Stimulated activated CD8-positive, alpha-beta memory T cell treated with anti-CD3 and anti-CD28 coated beads, Interleukin-7, amount 100 ng/mL, for 1 hour (primary cell): Measurements from ENCODE around the gene THOC7.
A peak's percentile ranks its signal among the peaks of the same experiment; 100 is the strongest.

ENCODE experiments used
- DNase-seq, 2 donors: peaks; one replicate each; pipeline ENCODE4 v3.0.0-alpha.2; 2020; ENCODE audit warnings: low read depth in 2 of 2

THOC7 gene

GRCh38 chr3:63863150-63864007 is at the start of gene THOC7, which contains the start of gene ATXN7:
TSS of gene THOC7 (minus strand) at chr3:63863805. CDS start at chr3:63863790, 15 bp downstream.
TSS of gene ATXN7 (plus strand) at chr3:63863867. CDS start at chr3:63912599, 48,732 bp downstream.
- DNase-seq = peak; percentile 41 to 48

DNA sequence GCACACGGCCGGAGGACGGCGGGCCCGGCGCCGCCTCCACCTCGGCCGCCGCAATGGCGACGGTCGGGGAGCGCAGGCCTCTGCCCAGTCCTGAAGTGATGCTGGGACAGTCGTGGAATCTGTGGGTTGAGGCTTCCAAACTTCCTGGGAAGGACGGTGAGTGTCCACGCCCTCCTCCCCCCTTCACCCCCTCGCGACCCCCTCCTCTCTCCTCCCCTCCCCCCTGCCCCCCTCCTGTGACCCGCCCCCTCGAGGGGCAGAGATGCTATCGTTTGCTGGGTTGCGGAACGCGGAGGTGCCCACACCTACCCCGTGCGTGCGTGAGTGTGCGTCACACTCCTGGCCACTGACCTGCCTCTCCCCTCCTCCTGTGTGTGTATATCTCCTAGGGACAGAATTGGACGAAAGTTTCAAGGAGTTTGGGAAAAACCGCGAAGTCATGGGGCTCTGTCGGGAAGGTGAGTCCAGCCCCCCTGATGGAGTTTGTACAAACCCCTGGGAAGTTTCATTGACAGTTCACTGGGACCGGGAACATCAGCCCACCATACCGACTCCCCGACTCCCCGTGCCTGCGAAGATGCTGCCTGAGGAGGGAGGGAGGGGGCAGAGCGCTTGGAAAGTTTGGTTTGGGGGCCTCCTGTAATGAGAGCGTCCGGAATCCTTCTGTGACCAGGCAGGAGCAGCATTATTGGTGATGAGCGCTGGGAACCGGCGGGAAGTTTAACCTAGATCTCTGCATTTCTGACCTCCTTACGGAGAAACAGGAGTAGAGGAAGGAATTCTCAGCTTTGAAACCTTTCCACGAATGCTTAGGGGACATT is 49.4 kb upstream of the THOC7 start:
- DNase-seq = peak in 1 of 2 donors; percentile 7

DNA sequence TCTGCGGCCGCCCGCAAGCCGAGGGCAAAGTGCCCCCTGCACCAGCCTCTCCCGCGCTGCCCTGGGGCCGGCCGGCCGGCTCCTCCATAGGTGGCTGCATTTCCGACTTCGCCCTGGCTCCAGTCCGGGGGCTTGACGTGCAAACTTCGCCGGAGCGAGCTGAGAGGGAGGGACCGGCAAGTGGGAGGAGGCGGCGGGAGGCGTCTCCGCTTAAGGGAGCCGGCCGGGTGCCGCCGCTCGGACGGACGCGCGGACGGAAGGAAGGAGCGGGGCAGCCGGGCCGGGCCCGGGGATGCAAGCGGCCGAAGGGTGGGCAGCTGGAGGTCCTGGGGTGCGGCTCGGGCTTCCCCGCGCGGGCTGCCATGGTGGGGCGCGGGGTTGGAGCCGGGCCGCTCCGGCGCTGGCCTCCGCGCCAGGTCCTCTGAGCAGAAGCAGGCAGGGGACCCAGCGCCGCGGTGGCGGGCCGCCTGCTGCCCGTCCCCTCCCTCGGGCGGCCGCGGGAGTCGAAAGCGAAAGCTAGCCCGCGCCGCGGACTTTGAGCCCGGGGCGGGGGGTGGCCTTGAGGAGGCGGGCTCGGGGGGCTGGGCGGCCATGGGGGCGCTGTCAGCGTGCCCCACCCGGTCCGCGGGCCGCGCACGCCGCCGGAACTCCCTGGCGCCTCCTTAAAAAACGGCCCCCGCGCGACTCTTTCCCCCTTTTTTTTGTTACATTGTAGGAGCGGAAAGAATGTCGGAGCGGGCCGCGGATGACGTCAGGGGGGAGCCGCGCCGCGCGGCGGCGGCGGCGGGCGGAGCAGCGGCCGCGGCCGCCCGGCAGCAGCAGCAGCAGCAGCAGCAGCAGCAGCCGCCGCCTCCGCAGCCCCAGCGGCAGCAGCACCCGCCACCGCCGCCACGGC is 48.5 kb upstream of the THOC7 start, which contains the start of gene SCAANT1:
Gene SCAANT1 (minus strand): TSS at position 511 of the 895 bp plus-strand sequence.
- DNase-seq = peak; percentile 62 to 72

DNA sequence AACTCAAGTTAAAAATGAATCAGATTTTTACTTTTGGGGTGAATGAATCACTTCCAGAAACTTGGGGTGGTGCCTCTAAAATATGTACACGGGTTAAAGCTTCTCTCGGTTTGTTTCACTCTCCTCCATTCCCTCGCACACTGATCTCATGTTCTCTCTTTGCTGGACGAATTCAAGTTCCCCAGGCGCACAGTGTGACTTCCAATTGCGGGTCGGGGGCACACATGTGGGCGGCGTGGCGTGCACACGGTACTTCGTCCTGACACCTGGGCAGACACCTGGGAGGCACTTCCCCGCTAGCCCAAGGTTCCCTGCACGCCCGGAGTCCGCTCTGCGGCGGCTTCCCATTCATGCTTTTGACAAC is 47.9 kb upstream of the THOC7 start:
- DNase-seq = no peak

- DNase-seq = no peak
Measured at GRCh38 chr3:63910891-63911290, 47.3 kb upstream of the THOC7 start.

- DNase-seq = no peak
Measured at GRCh38 chr3:63910001-63910400, 46.4 kb upstream of the THOC7 start.

DNA sequence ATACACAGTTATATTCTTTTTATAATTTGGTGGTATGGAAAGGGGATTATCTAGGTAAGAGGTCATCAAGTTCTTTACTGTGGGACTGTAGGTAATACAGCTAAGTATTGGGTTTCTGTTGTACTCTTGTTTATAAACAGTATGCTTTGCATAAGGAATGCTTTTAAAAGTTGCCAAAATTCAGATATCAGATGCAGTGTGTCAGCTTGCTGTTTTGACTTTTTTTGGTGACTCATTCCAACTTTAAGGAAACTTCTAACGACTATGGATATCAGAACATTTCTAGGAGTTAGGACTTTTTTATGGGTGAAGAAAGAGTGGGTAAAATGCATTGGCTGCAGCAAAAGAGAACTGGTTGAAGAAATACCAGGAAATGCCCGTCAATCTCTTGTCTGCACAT is 45.8 kb upstream of the THOC7 start:
- DNase-seq = no peak

DNA sequence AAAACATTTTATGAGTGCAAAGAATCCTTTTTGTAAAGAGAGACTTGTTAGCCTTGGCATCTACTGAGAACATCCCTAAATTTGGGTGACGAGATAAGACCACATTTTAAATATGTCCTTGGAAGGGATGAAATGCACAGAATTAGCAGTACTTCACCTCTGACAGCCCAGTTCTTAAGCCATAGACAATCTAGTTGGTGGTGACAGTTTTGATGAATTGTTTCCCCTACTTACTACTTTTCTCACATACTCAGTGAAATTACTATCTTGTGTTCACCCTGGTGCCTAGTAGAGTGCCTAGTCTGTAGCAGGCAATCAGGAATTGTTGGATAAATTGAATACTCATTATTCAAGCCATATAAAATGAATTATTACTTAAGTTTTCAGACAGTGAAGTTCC is 45.2 kb upstream of the THOC7 start:
- no peak for DNase-seq

DNA sequence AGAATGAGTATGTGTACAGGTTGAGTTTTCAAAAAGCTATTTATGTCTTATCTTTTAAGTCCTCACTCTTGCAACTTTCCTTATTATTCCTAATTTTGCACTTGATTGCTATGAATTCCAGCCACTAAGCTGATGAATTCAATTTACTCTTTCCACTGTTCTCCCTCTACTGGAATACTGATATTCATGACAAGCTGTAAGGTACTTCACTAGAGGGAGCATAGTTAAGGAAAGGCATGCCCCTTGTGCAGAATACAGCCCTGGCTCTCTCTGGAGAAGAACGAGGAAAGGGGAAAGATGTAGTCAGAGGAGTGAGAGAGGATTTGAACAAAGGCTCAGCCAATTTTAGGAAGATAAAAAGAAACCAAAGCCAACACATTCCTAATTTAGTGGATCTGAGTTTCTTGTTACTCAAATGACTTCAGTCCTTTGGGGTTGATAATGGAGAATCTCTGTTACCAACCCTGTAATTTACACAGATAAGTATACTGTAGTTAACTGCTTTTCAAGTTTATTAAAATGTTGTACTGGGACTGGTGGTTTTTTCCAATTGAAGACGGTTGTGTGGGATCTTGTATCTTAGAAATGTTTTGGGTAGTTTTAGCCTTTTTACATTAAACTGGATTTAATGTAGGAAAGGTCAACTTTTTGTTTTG is 44.6 kb upstream of the THOC7 start:
- DNase-seq = no peak

- DNase-seq = no peak
Measured at GRCh38 chr3:63905731-63906620, 42.4 kb upstream of the THOC7 start.

- DNase-seq = no peak
Measured at GRCh38 chr3:63900459-63900858, 36.9 kb upstream of the THOC7 start.

- no peak for DNase-seq
Measured at GRCh38 chr3:63900010-63900409, 36.4 kb upstream of the THOC7 start.

DNA sequence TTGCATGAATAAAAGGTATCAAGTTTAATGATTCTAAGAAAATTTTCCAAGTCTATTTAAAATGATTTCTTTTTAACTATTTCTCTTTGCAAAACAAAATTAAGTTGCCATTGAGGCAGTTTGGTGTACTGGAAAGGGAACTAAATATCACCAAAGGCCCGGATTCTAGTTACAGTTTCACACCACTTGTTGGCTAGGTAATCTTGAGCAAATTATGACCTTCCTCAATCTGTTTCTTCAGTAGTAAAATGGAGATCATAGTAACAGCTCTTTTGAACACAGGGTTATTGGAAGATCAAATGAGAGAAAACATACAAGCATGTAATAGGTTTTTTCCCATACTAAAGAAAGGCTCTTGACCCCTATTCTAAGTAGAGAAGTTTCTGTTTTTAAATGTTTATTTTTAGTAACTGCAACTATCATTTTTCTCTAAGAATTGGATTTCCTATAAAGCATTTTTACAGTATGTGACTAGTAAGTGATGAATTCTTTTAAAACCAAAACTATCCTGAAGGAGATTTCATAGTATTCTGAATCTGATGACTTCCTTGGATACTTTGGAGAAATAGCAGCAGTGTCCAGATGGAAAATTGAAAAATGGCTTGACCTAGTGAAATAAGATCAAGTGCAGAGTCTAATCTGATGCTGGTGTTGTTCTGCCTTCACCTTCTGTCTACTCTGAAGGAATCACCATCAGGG is 32.9 kb upstream of the THOC7 start:
- no peak for DNase-seq

GRCh38 chr3:63895422-63896189 is 32.0 kb upstream of the THOC7 start:
- no peak for DNase-seq

DNA sequence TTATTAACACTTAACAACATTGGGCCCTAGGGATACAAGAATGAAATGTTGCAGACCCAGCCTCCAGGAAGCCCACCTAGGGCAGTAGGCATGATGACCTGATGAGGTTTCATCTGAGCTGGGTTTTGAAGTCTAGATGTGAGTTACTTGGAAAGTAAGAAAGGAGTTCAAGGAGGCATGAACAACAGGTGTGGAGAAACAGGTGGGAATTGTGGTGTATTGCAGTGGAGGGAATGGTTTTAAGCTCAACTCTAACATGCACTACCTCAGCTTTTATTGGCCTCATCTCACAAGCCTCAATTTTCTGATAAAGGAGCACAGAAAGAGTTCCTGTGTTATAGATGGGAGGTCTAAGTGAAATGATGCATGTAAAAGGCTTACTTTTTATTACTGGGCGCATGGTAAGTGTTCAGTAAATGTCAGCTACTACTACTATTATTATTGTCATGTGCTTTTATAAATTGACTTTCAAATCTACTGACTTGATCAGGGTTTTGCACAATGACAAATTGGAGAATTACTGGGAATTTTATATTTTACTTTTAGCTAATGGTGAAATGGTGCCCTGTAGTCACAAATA is 29.3 kb upstream of the THOC7 start:
- no peak for DNase-seq

DNA sequence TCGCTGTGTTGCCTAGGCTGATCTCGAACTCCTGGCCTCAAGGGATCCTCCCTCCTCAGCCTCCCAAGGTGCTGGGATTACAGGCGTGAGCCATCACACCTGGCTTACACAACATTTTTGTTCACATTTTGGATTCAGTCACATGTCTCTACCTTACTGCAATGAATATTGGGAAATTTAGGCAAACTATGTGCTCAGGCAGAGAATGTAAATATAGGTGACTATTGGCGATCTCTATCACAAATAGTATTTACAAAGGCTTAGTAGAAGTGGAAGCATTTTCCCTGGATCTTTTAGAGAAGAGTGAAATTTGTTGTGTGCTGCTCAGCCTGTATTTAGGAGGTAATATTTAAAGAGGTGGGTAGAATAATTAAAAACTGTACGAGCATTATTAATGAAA is 27.9 kb upstream of the THOC7 start:
- DNase-seq = no peak

GRCh38 chr3:63886858-63887257 is 23.3 kb upstream of the THOC7 start:
- DNase-seq = no peak

- no peak for DNase-seq
Measured at GRCh38 chr3:63880653-63881052, 17.0 kb upstream of the THOC7 start.
